HEK293 (cell line): Measurements from ENCODE around the gene MISP3.

ENCODE experiments used
- CTCF ChIA-PET: fragments of 350-600 bp; formaldehyde crosslinking; extraction: SDS; loops from one replicate; lab custom pipeline; 2021; ENCODE audit warnings: antibody characterized with exemption; lab: Yijun Ruan, JAX
- POLR2A ChIA-PET: fragments of 300-600 bp; formaldehyde crosslinking; extraction: SDS; loops from one replicate; lab custom pipeline; 2020; ENCODE audit warnings: antibody characterized with exemption, inconsistent platforms; lab: Yijun Ruan, JAX
- H3K27ac ChIP-seq: fragments of 200-500 bp; sonication (Bioruptor generic); 2 replicates; pipeline ENCODE4 v1.5.1; 2014; ENCODE audit warnings: low read depth, low read length, control low read depth, inconsistent platforms; ENCODE audit errors: extremely low read depth
- H3K36me3 ChIP-seq, 2 experiments: fragments of 200-500 bp in 1 of 2; sonication (Bioruptor generic) in 1 of 2; 1 replicate in 1 of 2; 2 replicates in 1 of 2; pipeline ENCODE4 v1.5.1; 2014 to 2017; ENCODE audit warnings: inconsistent platforms in 2 of 2, low read length in 2 of 2; ENCODE audit not compliant: control insufficient read depth in 2 of 2, insufficient read depth in 1 of 2
- H3K4me1 ChIP-seq: fragments of 200-500 bp; sonication (Bioruptor generic); 2 replicates; pipeline ENCODE4 v1.5.1; 2014; ENCODE audit warnings: mild to moderate bottlenecking, low read length, inconsistent platforms; ENCODE audit not compliant: control insufficient read depth, insufficient read depth
- H3K4me3 ChIP-seq: 2 replicates; pipeline ENCODE4 v1.5.1; 2011; ENCODE audit warnings: low read depth, mild to moderate bottlenecking, control low read depth, low read length, moderate library complexity
- H3K9me3 ChIP-seq: fragments of 200-500 bp; sonication (Bioruptor generic); 2 replicates; pipeline ENCODE4 v1.5.1; 2014; ENCODE audit warnings: low read depth, low read length, inconsistent platforms; ENCODE audit not compliant: control insufficient read depth, insufficient read depth
- HOXC10 ChIP-seq: sonication (generic); formaldehyde crosslinking; IDR thresholded peaks from 2 replicates; pipeline ENCODE4 v1.8.1; 2023; ENCODE audit warnings: mild to moderate bottlenecking, missing genetic modification reagents
- OSR2 ChIP-seq: fragments of 450-650 bp; formaldehyde crosslinking; IDR thresholded peaks from 2 replicates; pipeline ENCODE4 v1.5.1; 2016; ENCODE audit warnings: missing biosample characterization, missing genetic modification characterization
- PRDM1 ChIP-seq: fragments of 450-650 bp; formaldehyde crosslinking; IDR thresholded peaks from 2 replicates; pipeline ENCODE4; 2016; ENCODE audit warnings: missing biosample characterization, missing genetic modification characterization
- TRIM28 ChIP-seq: IDR thresholded peaks from 2 replicates; pipeline ENCODE4 v1.6.1; 2011; ENCODE audit warnings: low read length, control low read depth, borderline replicate concordance
- ZFP3 ChIP-seq: fragments of 450-650 bp; formaldehyde crosslinking; IDR thresholded peaks from 2 replicates; pipeline ENCODE4 v1.5.1; 2016; ENCODE audit warnings: low read depth, missing biosample characterization, missing genetic modification characterization
- ZNF121 ChIP-seq: fragments of 450-650 bp; formaldehyde crosslinking; IDR thresholded peaks from 2 replicates; pipeline ENCODE4 v1.5.1; 2016; ENCODE audit warnings: missing biosample characterization, missing genetic modification characterization
- ZNF174 ChIP-seq: fragments of 450-650 bp; formaldehyde crosslinking; IDR thresholded peaks from 2 replicates; pipeline ENCODE4 v1.5.0; 2017; ENCODE audit warnings: missing biosample characterization, mild to moderate bottlenecking, missing genetic modification characterization
- ZNF211 ChIP-seq: fragments of 450-650 bp; formaldehyde crosslinking; IDR thresholded peaks from 2 replicates; pipeline ENCODE4 v1.5.1; 2016; ENCODE audit warnings: low read depth, missing biosample characterization, missing genetic modification characterization
- ZNF335 ChIP-seq: fragments of 450-650 bp; formaldehyde crosslinking; conservative IDR thresholded peaks from 2 replicates; pipeline ENCODE4 v1.5.1; 2016; ENCODE audit warnings: missing biosample characterization, missing genetic modification characterization
- ZNF394 ChIP-seq: fragments of 450-650 bp; formaldehyde crosslinking; IDR thresholded peaks from 2 replicates; pipeline ENCODE4 v1.5.1; 2016; ENCODE audit warnings: missing biosample characterization, missing genetic modification characterization, mild to moderate bottlenecking, moderate library complexity, borderline replicate concordance
- ZNF404 ChIP-seq: fragments of 450-650 bp; formaldehyde crosslinking; IDR thresholded peaks from 2 replicates; pipeline ENCODE4 v1.5.1; 2017; ENCODE audit warnings: missing biosample characterization, missing genetic modification characterization
- ZNF548 ChIP-seq: fragments of 450-650 bp; formaldehyde crosslinking; IDR thresholded peaks from 2 replicates; pipeline ENCODE4 v1.5.1; 2016; ENCODE audit warnings: missing biosample characterization, missing genetic modification characterization
- ZNF555 ChIP-seq: fragments of 450-650 bp; formaldehyde crosslinking; conservative IDR thresholded peaks from 2 replicates; pipeline ENCODE4 v1.5.1; 2017; ENCODE audit warnings: missing biosample characterization, mild to moderate bottlenecking, missing genetic modification characterization, inconsistent platforms
- ZNF621 ChIP-seq: fragments of 450-650 bp; formaldehyde crosslinking; IDR thresholded peaks from 2 replicates; pipeline ENCODE4 v1.5.1; 2017; ENCODE audit warnings: missing biosample characterization, missing genetic modification characterization
- ZNF629 ChIP-seq: fragments of 450-650 bp; formaldehyde crosslinking; IDR thresholded peaks from 2 replicates; pipeline ENCODE4 v1.5.1; 2017; ENCODE audit warnings: missing biosample characterization, missing genetic modification characterization
- ZNF677 ChIP-seq: fragments of 450-650 bp; IDR thresholded peaks from 2 replicates; pipeline ENCODE4 v1.5.0; 2018; ENCODE audit warnings: missing biosample characterization, mild to moderate bottlenecking, missing genetic modification characterization, moderate library complexity
- ZNF76 ChIP-seq: fragments of 450-650 bp; formaldehyde crosslinking; IDR thresholded peaks from 2 replicates; pipeline ENCODE4; 2016; ENCODE audit warnings: low read depth, missing biosample characterization, missing genetic modification characterization, borderline replicate concordance
- TF ChIP-seq, protein P1 (sequence below): fragments of 450-650 bp; formaldehyde crosslinking; IDR thresholded peaks from 2 replicates; pipeline ENCODE4 v1.5.0; 2017; ENCODE audit warnings: missing biosample characterization, missing genetic modification characterization, borderline replicate concordance
- TF ChIP-seq, protein P2 (sequence below): fragments of 450-650 bp; formaldehyde crosslinking; IDR thresholded peaks from 2 replicates; pipeline ENCODE4 v1.5.1; 2016; ENCODE audit warnings: missing biosample characterization, missing genetic modification characterization
- TF ChIP-seq, protein P3 (sequence below): fragments of 450-650 bp; formaldehyde crosslinking; conservative IDR thresholded peaks from 2 replicates; pipeline ENCODE4 v1.5.1; 2016; ENCODE audit warnings: low read depth, missing biosample characterization, missing genetic modification characterization

The MISP3 gene

DNA sequence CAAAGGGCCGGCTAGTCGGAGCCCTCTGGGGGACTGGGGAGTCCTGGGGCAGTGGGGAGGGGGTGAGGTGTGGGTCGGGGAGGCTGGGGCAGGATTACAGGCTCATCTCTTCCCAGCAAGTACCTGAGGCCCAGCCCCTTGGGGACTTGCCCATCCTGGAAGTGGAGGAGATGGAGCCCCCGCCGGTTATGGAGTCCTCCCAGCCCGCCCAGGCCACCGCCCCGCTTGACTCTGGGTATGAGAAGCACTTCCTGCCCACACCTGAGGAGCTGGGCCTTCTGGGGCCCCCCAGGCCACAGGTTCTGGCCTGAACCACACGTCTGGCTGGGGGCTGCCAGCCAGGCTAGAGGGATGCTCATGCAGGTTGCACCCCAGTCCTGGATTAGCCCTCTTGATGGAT lies 20.6 kb upstream of the MISP3 start (continued):
- TF ChIP-seq, protein P1, sequence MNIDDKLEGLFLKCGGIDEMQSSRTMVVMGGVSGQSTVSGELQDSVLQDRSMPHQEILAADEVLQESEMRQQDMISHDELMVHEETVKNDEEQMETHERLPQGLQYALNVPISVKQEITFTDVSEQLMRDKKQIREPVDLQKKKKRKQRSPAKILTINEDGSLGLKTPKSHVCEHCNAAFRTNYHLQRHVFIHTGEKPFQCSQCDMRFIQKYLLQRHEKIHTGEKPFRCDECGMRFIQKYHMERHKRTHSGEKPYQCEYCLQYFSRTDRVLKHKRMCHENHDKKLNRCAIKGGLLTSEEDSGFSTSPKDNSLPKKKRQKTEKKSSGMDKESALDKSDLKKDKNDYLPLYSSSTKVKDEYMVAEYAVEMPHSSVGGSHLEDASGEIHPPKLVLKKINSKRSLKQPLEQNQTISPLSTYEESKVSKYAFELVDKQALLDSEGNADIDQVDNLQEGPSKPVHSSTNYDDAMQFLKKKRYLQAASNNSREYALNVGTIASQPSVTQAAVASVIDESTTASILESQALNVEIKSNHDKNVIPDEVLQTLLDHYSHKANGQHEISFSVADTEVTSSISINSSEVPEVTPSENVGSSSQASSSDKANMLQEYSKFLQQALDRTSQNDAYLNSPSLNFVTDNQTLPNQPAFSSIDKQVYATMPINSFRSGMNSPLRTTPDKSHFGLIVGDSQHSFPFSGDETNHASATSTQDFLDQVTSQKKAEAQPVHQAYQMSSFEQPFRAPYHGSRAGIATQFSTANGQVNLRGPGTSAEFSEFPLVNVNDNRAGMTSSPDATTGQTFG (tag by site-specific recombination): no peak
- TF ChIP-seq ZNF394 (tag by site-specific recombination): no peak
- no peak for TF ChIP-seq ZNF555 (tag by site-specific recombination)
- no peak for TF ChIP-seq ZNF621 (tag by site-specific recombination)
- no peak for TF ChIP-seq ZNF76 (tag by site-specific recombination)
- TF ChIP-seq ZNF677 (tag by site-specific recombination): no peak
- TF ChIP-seq ZNF211: no peak
- TF ChIP-seq ZNF174 (tag by site-specific recombination): no peak
- no peak for TF ChIP-seq HOXC10 (CRISPR knock-in tag)
- TF ChIP-seq ZNF404 (tag by site-specific recombination): no peak
- TF ChIP-seq ZNF548: no peak
- no peak for TF ChIP-seq PRDM1 (tag by site-specific recombination)

DNA sequence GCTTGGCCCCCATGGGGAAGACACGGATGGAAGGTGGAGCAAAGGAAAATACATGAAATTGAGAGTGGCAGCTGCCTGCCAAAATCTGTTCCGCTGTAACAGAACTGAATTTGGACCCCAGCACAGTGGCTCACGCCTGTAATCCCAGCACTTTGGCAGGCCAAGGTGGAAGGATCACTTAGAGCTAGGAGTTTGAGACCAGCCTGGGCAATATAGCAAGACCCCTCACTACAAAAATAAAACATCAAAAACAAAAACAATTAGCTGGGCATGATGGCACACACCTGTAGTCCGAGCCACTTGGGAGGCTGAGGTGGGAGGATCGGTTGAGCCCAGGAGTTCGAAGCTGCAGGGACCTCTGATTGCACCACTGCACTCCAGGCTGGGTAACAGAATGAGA lies 20.1 kb upstream of the MISP3 start:
- H3K4me3 ChIP-seq: no peak overlapping the region
- no peak overlapping the region for H3K27ac ChIP-seq
- CTCF ChIA-PET: interaction anchor here (1.0 to 2.4 kb wide), 5 partner anchors 10 to 62 kb away, joined by 3 to 20 read pairs (median 6); partner anchors contain the start of gene IL27RA
- no peaks in the 10 kb centered on the region for H3K4me1 ChIP-seq
- no peaks in the 10 kb centered on the region; a peak in 1 of 3 replicates for H3K36me3 ChIP-seq
- TF ChIP-seq ZNF121 (tag by site-specific recombination): peak; percentile 90
- no peak for TF ChIP-seq ZNF335 (tag by site-specific recombination)
- TF ChIP-seq ZFP3 (tag by site-specific recombination): no peak
- TF ChIP-seq, protein P2, sequence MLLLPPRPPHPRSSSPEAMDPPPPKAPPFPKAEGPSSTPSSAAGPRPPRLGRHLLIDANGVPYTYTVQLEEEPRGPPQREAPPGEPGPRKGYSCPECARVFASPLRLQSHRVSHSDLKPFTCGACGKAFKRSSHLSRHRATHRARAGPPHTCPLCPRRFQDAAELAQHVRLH (tag by site-specific recombination): no peak
- TF ChIP-seq, protein P3, sequence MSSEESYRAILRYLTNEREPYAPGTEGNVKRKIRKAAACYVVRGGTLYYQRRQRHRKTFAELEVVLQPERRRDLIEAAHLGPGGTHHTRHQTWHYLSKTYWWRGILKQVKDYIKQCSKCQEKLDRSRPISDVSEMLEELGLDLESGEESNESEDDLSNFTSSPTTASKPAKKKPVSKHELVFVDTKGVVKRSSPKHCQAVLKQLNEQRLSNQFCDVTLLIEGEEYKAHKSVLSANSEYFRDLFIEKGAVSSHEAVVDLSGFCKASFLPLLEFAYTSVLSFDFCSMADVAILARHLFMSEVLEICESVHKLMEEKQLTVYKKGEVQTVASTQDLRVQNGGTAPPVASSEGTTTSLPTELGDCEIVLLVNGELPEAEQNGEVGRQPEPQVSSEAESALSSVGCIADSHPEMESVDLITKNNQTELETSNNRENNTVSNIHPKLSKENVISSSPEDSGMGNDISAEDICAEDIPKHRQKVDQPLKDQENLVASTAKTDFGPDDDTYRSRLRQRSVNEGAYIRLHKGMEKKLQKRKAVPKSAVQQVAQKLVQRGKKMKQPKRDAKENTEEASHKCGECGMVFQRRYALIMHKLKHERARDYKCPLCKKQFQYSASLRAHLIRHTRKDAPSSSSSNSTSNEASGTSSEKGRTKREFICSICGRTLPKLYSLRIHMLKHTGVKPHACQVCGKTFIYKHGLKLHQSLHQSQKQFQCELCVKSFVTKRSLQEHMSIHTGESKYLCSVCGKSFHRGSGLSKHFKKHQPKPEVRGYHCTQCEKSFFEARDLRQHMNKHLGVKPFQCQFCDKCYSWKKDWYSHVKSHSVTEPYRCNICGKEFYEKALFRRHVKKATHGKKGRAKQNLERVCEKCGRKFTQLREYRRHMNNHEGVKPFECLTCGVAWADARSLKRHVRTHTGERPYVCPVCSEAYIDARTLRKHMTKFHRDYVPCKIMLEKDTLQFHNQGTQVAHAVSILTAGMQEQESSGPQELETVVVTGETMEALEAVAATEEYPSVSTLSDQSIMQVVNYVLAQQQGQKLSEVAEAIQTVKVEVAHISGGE (tag by site-specific recombination): no peak
- 0 out of 2 replicates have a peak, but pooled peaks have one; percentile 21 for TF ChIP-seq ZNF629 (tag by site-specific recombination)
- no peak for TF ChIP-seq TRIM28
- no peak for TF ChIP-seq OSR2 (tag by site-specific recombination)
- TF ChIP-seq, all 188 proteins: peak for 2
- POLR2A ChIA-PET: interaction anchor here (0.6 kb wide), 1 partner anchor 121 kb away, joined by 3 read pairs; no protein-coding TSS in a partner anchor
- no peaks in the 10 kb centered on the region; the same call in 1 of the 2 replicates for H3K9me3 ChIP-seq
